Mesenchymal stem cell (in vitro differentiated cells and primary cell): ENCODE measurements around the gene THOC2.
A peak's percentile ranks its signal among the peaks of the same experiment; 100 is the strongest.
"Not testable (repeated sequence)": the region's sequence is repeated elsewhere in the genome, so short reads cannot be mapped to it uniquely, and the experiment has no call there.

ENCODE experiments used
- DNase-seq: peaks from one replicate; pipeline ENCODE4 v3.0.0-alpha.2; 2013
- H2AFZ ChIP-seq: one replicate; pipeline ENCODE4 v1.6.1; 2013; ENCODE audit warnings: low read depth, mild to moderate bottlenecking, control low read depth, inconsistent platforms, low read length, moderate library complexity
- H2AK5ac ChIP-seq: 2 replicates; pipeline ENCODE4 v1.6.1; 2013; ENCODE audit warnings: low read length, moderate library complexity, mild to moderate bottlenecking, inconsistent platforms; ENCODE audit not compliant: severe bottlenecking
- H2BK120ac ChIP-seq: one replicate; pipeline ENCODE4 v1.6.1; 2013; ENCODE audit warnings: low read depth, mild to moderate bottlenecking, inconsistent platforms, low read length, moderate library complexity
- H2BK12ac ChIP-seq, 2 experiments: one replicate each; pipeline ENCODE4 v1.6.1; 2013; ENCODE audit warnings: inconsistent platforms in 2 of 2, low read length in 2 of 2, mild to moderate bottlenecking in 2 of 2, moderate library complexity in 2 of 2, control low read depth in 1 of 2
- H2BK15ac ChIP-seq: one replicate; pipeline ENCODE4 v1.6.1; 2013; ENCODE audit warnings: mild to moderate bottlenecking, low read depth, inconsistent platforms; ENCODE audit not compliant: poor library complexity, severe bottlenecking
- H2BK5ac ChIP-seq: 2 replicates; pipeline ENCODE4 v1.6.1; 2013; ENCODE audit warnings: low read depth, mild to moderate bottlenecking, low read length, control low read depth, inconsistent platforms; ENCODE audit not compliant: poor library complexity, severe bottlenecking
- H3K14ac ChIP-seq, 2 experiments: one replicate each; pipeline ENCODE4 v1.6.1; 2013; ENCODE audit warnings: inconsistent platforms in 2 of 2, low read length in 2 of 2, control low read depth in 1 of 2, mild to moderate bottlenecking in 1 of 2, moderate library complexity in 1 of 2
- H3K18ac ChIP-seq, 2 experiments: one replicate each; pipeline ENCODE4 v1.6.1; 2013; ENCODE audit warnings: inconsistent platforms in 2 of 2, low read length in 2 of 2, control low read depth in 1 of 2, low read depth in 1 of 2, mild to moderate bottlenecking in 1 of 2
- H3K23ac ChIP-seq, 2 experiments: one replicate each; pipeline ENCODE4 v1.6.1; 2013; ENCODE audit warnings: inconsistent platforms in 2 of 2, low read length in 2 of 2, mild to moderate bottlenecking in 2 of 2, moderate library complexity in 2 of 2, control low read depth in 1 of 2
- H3K27ac ChIP-seq: 2 replicates; pipeline ENCODE4 v1.5.1; 2013; ENCODE audit warnings: mild to moderate bottlenecking, moderate library complexity, low read length, control low read depth, inconsistent platforms; ENCODE audit not compliant: poor library complexity, severe bottlenecking
- H3K27me3 ChIP-seq, 2 experiments: 2 replicates each; pipeline versions ENCODE4 v1.6.1 to v1.7.0; 2013; ENCODE audit warnings: low read length in 2 of 2, mild to moderate bottlenecking in 2 of 2, moderate library complexity in 2 of 2, control low read depth in 1 of 2, inconsistent platforms in 1 of 2; ENCODE audit not compliant: control insufficient read depth in 1 of 2, insufficient read depth in 1 of 2
- H3K36me3 ChIP-seq, 2 experiments: 2 replicates each; pipeline versions ENCODE4 v1.6.1 to v1.7.0; 2013; ENCODE audit warnings: low read length in 2 of 2, control low read depth in 1 of 2, inconsistent platforms in 1 of 2, low read depth in 1 of 2, mild to moderate bottlenecking in 1 of 2; ENCODE audit not compliant: insufficient read depth in 2 of 2, control insufficient read depth in 1 of 2
- H3K4ac ChIP-seq, 2 experiments: one replicate each; pipeline ENCODE4 v1.6.1; 2013; ENCODE audit warnings: inconsistent platforms in 2 of 2, low read length in 2 of 2, mild to moderate bottlenecking in 2 of 2, moderate library complexity in 2 of 2, control low read depth in 1 of 2, low read depth in 1 of 2
- H3K4me1 ChIP-seq: 2 replicates; pipeline ENCODE4 v1.6.1; 2013; ENCODE audit warnings: low read depth, low read length, control low read depth; ENCODE audit not compliant: control insufficient read depth, insufficient read depth
- H3K4me2 ChIP-seq: 2 replicates; pipeline ENCODE4 v1.6.1; 2013; ENCODE audit warnings: low read length, mild to moderate bottlenecking, inconsistent platforms; ENCODE audit not compliant: poor library complexity, severe bottlenecking
- H3K4me3 ChIP-seq, 2 experiments: 2 replicates each; pipeline versions ENCODE4 v1.5.1 to v1.7.0; 2013; ENCODE audit warnings: low read length in 2 of 2, mild to moderate bottlenecking in 2 of 2, control low read depth in 1 of 2, low read depth in 1 of 2; ENCODE audit not compliant: insufficient read depth in 1 of 2
- H3K79me1 ChIP-seq: replicated peaks from 2 replicates; pipeline ENCODE4 v1.6.1; 2013; ENCODE audit warnings: mild to moderate bottlenecking, control low read depth, low read length, inconsistent platforms; ENCODE audit not compliant: poor library complexity, severe bottlenecking
- H3K9ac ChIP-seq: 2 replicates; pipeline ENCODE4 v1.7.0; 2013; ENCODE audit warnings: mild to moderate bottlenecking, low read length, moderate library complexity
- H3K9me3 ChIP-seq: 2 replicates; pipeline ENCODE4 v1.7.0; 2013; ENCODE audit warnings: mild to moderate bottlenecking, low read length; ENCODE audit not compliant: control insufficient read depth
- H4K8ac ChIP-seq: one replicate; pipeline ENCODE4 v1.6.1; 2013; ENCODE audit warnings: inconsistent platforms, mild to moderate bottlenecking, low read length, moderate library complexity
- H4K91ac ChIP-seq: one replicate; pipeline ENCODE4 v1.6.1; 2013; ENCODE audit warnings: mild to moderate bottlenecking, low read length, inconsistent platforms
- WGBS: methylation state at CpG from one replicate; pipeline ENCODE4 v1.1.7; 2013; ENCODE audit warnings: mixed read lengths; 5-methylcytosine and 5-hydroxymethylcytosine counted together

Gene THOC2

GRCh38 chrX:123713841-123714240 is 19.0 kb downstream of the THOC2 start:
- H3K27me3 ChIP-seq, result no peaks in the 10 kb centered on the region
- no peak overlapping the region for H3K14ac ChIP-seq
- H2AK5ac ChIP-seq, result no peak overlapping the region
- no peak overlapping the region for H3K18ac ChIP-seq
- no peak overlapping the region for H3K9ac ChIP-seq
- H3K36me3 ChIP-seq, result peaks cover 0 to 11% of the 10 kb centered on the region in 2 experiments
- H2AFZ ChIP-seq, result no peak overlapping the region
- no peak overlapping the region for H3K4me3 ChIP-seq
- peaks cover 3% of the 10 kb centered on the region for H3K9me3 ChIP-seq
- H2BK120ac ChIP-seq, result no peak overlapping the region
- no peak overlapping the region for H2BK5ac ChIP-seq
- H3K79me1 ChIP-seq, result peaks cover 2% of the 10 kb centered on the region
- no peak overlapping the region for H4K91ac ChIP-seq
- no peak overlapping the region for H3K27ac ChIP-seq
- H3K4me1 ChIP-seq, result peaks cover 3% of the 10 kb centered on the region
- H4K8ac ChIP-seq, result no peak overlapping the region
- H3K23ac ChIP-seq, result no peak overlapping the region
- no peak overlapping the region for H2BK12ac ChIP-seq
- no peak overlapping the region for H3K4ac ChIP-seq
- no peak overlapping the region for H2BK15ac ChIP-seq
- no peak for DNase-seq
- H3K4me2 ChIP-seq, result no peak overlapping the region

DNA sequence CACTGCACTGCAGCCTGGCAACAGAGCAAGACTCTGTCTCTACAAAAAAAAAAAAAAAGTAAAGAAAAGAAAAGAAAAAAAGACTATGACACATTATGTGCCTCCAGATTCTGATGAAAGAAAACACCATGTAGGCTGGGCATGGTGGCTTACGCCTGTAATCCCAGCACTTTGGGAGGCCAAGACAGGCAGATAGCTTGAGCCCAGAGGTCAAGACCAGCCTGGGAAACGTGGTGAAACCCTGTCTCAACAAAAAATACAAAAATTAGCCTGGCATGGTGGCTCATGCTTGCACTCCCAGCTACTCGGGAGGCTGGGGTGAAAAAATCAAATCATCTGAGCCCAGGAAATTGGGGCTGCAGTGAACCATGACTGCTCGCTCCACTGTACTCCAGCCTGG is 19.4 kb downstream of the THOC2 start:
- Histone ChIP-seq H3K9ac (no peak overlapping the region), H2BK120ac (no peak overlapping the region), H2AK5ac (no peak overlapping the region), H3K27me3 (no peaks in the 10 kb centered on the region), H3K14ac (no peak overlapping the region), H3K4me2 (no peak overlapping the region), H3K4me3 (no peak overlapping the region), H2AFZ (no peak overlapping the region), H2BK15ac (no peak overlapping the region), H4K8ac (no peak overlapping the region), H3K4me1 (peaks cover 3% of the 10 kb centered on the region), H3K4ac (no peak overlapping the region), H3K27ac (peak overlapping the region; percentile 53), H3K23ac (no peak overlapping the region), H4K91ac (no peak overlapping the region), H3K36me3 (peaks cover 0 to 11% of the 10 kb centered on the region in 2 experiments), H2BK12ac (no peak overlapping the region), H3K18ac (no peak overlapping the region), H3K9me3 (peaks cover 3% of the 10 kb centered on the region), H3K79me1 (peaks cover 2% of the 10 kb centered on the region), H2BK5ac (no peak overlapping the region)
- whole genome bisulfite sequencing, result 75% methylated on average over 2 of the region's 4 CpGs
- peak; percentile 1 for DNase-seq

- not testable (repeated sequence) for H3K27ac ChIP-seq, H2BK15ac ChIP-seq, H3K4me3 ChIP-seq, H3K79me1 ChIP-seq, H3K4me2 ChIP-seq, DNase-seq, H3K9ac ChIP-seq, H2AK5ac ChIP-seq, H3K23ac ChIP-seq, H3K4me1 ChIP-seq, H3K18ac ChIP-seq, H2AFZ ChIP-seq, H2BK12ac ChIP-seq, H4K91ac ChIP-seq, H3K14ac ChIP-seq, H2BK5ac ChIP-seq, H4K8ac ChIP-seq, H3K27me3 ChIP-seq, H3K9me3 ChIP-seq, H3K4ac ChIP-seq, H2BK120ac ChIP-seq
- 96% methylated on average over 5 of the region's 5 CpGs for WGBS
- peaks cover 0 to 11% of the 10 kb centered on the region in 2 experiments for H3K36me3 ChIP-seq
Measured at GRCh38 chrX:123711201-123711600, 21.7 kb downstream of the THOC2 start.

DNA sequence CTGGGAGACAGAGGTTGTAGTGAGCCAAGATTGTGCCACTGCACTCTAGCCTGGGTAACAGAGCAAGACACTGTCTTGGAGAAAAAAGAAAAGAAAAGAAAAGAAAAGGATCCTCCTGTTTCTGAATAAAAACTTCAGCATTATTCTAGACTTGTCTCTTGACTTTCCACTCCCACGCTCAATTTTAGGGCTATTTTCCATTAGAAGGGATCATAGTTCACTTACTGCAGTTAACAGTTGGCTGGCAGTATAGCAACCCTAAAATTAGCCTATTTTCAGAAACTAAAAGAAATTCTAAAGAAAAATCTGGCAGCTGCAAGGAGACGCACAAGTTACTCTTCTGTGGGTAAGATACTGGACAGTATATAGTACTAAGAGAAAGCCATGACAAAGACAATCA is 28.1 kb downstream of the THOC2 start:
- H3K4ac ChIP-seq, result no peak overlapping the region
- H3K18ac ChIP-seq, result no peak overlapping the region
- H2BK12ac ChIP-seq, result no peak overlapping the region
- no peak overlapping the region for H3K27ac ChIP-seq
- no peaks in the 10 kb centered on the region for H3K27me3 ChIP-seq
- H4K91ac ChIP-seq, result no peak overlapping the region
- H2AFZ ChIP-seq, result no peak overlapping the region
- no peaks in the 10 kb centered on the region for H3K4me1 ChIP-seq
- H3K9me3 ChIP-seq, result no peaks in the 10 kb centered on the region
- H3K79me1 ChIP-seq, result peaks cover under 1% of the 10 kb centered on the region
- H4K8ac ChIP-seq, result no peak overlapping the region
- no peak overlapping the region for H2BK5ac ChIP-seq
- H3K14ac ChIP-seq, result no peak overlapping the region
- H3K36me3 ChIP-seq, result peaks cover 0 to 5% of the 10 kb centered on the region in 2 experiments
- no peak overlapping the region for H2BK15ac ChIP-seq
- DNase-seq, result no peak
- H3K23ac ChIP-seq, result no peak overlapping the region
- no peak overlapping the region for H2BK120ac ChIP-seq
- no peak overlapping the region for H3K4me3 ChIP-seq
- H2AK5ac ChIP-seq, result no peak overlapping the region
- no CpG with 5 or more reads among the region's 2 CpGs for WGBS
- H3K4me2 ChIP-seq, result no peak overlapping the region
- H3K9ac ChIP-seq, result no peak overlapping the region
